HG03103 (cell line): ENCODE measurements around the gene PCBP3.

Experiments used
- ATAC-seq: cut with Tn5 transposase; IDR thresholded peaks from one replicate; pipeline ENCODE4 v1.9.1; 2021; ENCODE audit warnings: low read depth; ENCODE audit not compliant: unreplicated experiment

PCBP3 gene

GRCh38 chr21:45913886-45914285, 270.4 kb downstream of the PCBP3 start:
- no peak for ATAC-seq

- no peak for ATAC-seq
These were observed 270.9 kb downstream of the PCBP3 start for GRCh38 chr21:45914321-45914845.

GRCh38 chr21:45916011-45916840, 272.7 kb downstream of the PCBP3 start:
- ATAC-seq, result no peak

GRCh38 chr21:45917241-45917640, 273.7 kb downstream of the PCBP3 start:
- no peak for ATAC-seq

GRCh38 chr21:45918011-45918410, 274.5 kb downstream of the PCBP3 start:
- ATAC-seq, result no peak

- no peak for ATAC-seq
These were observed 275.4 kb downstream of the PCBP3 start for GRCh38 chr21:45918835-45919447.

GRCh38 chr21:45919593-45919992, 276.1 kb downstream of the PCBP3 start:
- ATAC-seq, result no peak

GRCh38 chr21:45920824-45921600, 277.5 kb downstream of the PCBP3 start:
- ATAC-seq, result no peak

DNA sequence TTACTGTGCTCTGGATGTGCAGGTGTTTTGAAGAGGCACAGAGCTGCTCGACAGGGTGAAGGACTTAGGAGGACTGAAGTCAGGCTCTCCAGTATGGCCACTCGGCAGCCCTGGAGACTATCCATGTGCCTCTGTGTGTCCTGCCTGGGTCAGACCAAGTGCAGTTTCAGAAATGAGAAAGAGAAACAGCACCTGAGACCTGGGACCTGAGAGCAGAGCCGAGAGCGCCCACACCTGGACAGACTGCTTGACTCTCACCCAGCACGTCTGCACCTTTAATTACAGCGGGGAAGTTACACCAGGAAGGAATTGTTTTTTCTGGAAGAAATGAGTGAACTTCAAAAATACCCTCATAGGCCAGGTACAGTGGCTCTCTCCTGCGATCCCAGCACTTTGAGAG, 278.4 kb downstream of the PCBP3 start:
- ATAC-seq, result no peak

DNA sequence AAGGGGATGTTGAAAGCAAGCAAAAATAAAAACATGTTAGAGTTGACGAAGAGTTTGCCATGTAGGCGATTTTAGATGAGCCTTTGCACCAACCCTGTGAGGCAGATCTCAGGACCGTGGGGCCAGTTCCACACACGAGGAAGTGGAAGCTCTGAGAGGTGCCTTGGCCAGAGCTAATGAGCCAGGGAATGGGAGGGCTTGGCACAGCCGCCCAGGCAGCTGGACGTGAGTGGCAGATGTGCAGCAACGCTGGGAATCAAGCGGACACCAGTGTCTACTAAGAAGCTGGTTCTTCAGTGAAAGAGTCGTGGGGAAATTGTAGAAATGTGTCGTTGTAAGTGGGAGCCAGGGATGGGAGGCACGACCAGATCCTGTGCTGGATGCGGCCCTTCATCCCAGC, 279.1 kb downstream of the PCBP3 start:
- ATAC-seq, result no peak

- no peak for ATAC-seq
These were observed 279.6 kb downstream of the PCBP3 start for GRCh38 chr21:45923146-45923545.

- ATAC-seq, result no peak
These were observed 282.8 kb downstream of the PCBP3 start for GRCh38 chr21:45926281-45926680.

- ATAC-seq, result no peak
These were observed 283.5 kb downstream of the PCBP3 start for GRCh38 chr21:45927032-45927431.

- ATAC-seq, result no peak
These were observed 284.6 kb downstream of the PCBP3 start for GRCh38 chr21:45927851-45928850.

GRCh38 chr21:45929449-45929848, 285.9 kb downstream of the PCBP3 start:
- ATAC-seq, result no peak

DNA sequence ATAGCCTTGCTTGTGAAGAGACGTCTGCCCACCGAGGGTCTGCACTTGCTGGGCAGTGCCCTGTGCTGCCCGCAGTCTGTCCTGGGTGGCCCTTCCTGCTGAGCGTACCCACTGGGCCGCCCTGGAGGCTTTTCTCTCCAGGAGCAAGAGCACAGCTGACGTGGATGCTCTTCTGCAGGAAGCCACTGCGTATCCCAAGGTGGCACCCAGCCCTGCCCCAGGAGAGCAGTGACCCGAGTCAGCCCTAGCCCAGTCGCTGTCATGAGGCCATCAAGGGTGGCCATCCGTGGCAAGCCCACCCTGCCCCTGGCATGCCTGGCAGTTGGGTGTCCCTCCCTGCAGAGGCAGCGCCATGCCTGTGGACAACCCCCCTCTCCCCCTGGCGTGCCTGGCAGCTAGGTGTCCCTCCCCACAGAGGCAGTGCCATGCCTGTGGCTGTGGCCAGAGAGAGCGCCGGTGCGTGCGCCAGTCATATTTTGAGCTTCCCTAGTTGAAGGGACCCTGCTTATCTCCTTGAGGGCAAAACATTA, 286.8 kb downstream of the PCBP3 start:
- ATAC-seq, result no peak

GRCh38 chr21:45930792-45931191, 287.3 kb downstream of the PCBP3 start:
- no peak for ATAC-seq

DNA sequence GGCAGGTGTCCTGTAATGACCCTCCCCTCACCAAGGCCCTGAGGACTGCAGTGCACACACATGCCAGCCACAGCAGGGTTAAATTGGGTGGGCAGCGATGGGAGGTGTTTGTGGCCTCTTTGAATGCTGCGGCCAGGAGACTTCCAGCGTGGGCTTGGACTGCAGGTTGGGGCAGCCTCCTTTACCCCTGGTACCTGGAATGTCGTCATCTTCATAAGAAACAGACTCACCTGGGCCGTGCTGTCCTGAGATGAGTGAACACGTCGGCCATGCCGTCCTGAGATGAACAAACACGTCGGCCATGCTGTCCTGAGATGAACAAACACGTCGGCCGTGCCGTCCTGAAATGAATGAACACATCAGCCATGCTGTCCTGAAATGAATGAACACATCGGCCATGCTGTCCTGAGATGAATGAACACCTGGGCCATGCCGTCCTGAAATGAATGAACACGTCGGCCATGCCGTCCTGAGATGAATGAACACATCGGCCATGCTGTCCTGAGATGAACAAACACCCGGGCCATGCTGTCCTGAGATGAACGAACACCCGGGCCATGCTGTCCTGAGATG, 288.0 kb downstream of the PCBP3 start:
- no peak for ATAC-seq

- ATAC-seq, result no peak
These were observed 289.5 kb downstream of the PCBP3 start for GRCh38 chr21:45932922-45933502.
